HCT116 (cell line): ENCODE measurements around the gene CDK16. TPM values are rescaled to one million over a fixed set of nuclear protein-coding genes. Genes with fewer than 3 reads are reported as not detected.

ENCODE experiments used
- ATAC-seq: fragments of 200-7000 bp; cut with Tn5 transposase; 2 replicates; pipeline ENCODE4 v1.9.1; 2020; ENCODE audit warnings: mild to moderate bottlenecking, moderate library complexity
- BruUV-seq: library from RNA; stranded (reverse); fragments of 400-500 nt; replicated peaks from 2 replicates; lab custom pipeline; 2021; lab: Mats Ljungman, UMichigan
- CTCF ChIA-PET: fragments of 300-600 bp; sonication (Branson Sonifier 250); formaldehyde crosslinking; loops from one replicate; lab custom pipeline; 2021; ENCODE audit warnings: antibody characterized with exemption; lab: Charles Lee
- POLR2A ChIA-PET: fragments of 300-600, 350-600 bp; sonication (Branson Sonifier 250); formaldehyde crosslinking; loops from one replicate; lab custom pipeline; 2021; ENCODE audit warnings: antibody characterized with exemption; lab: Charles Lee
- RAD21 ChIA-PET, 2 experiments: fragments of 300-600 bp; sonication (Branson Sonifier 250); formaldehyde crosslinking; loops; one replicate each; lab custom pipeline; 2023; ENCODE audit warnings: low total read pairs in 2 of 2; ENCODE audit not compliant: uncharacterized antibody in 2 of 2, unreplicated experiment in 2 of 2, low non-redundant PET in 1 of 2; lab: Charles Lee
- DNase-seq: peaks from one replicate; pipeline ENCODE4 v3.0.0-alpha.2; 2010; ENCODE audit warnings: low read depth, low spot score
- H2AFZ ChIP-seq: fragments of 200-600 bp; shearing (Covaris generic), sonication (generic); 2 replicates; pipeline ENCODE4 v1.6.1; 2017; ENCODE audit warnings: low read depth, mixed run types, mixed read lengths, antibody characterized with exemption, low read length; ENCODE audit not compliant: poor library complexity, severe bottlenecking
- H3K27ac ChIP-seq: 2 replicates; pipeline ENCODE4 v1.5.1; 2012; ENCODE audit warnings: low read depth, low read length
- H3K27me3 ChIP-seq: fragments of 200-600 bp; sonication (generic); 2 replicates; pipeline ENCODE4 v1.6.1; 2016; ENCODE audit warnings: mixed run types, low read length, mixed read lengths; ENCODE audit not compliant: insufficient read depth
- H3K36me3 ChIP-seq, 2 experiments: fragments of 200-500 bp in 1 of 2; fragments of 200-600 bp in 1 of 2; sonication (Bioruptor generic) in 1 of 2; sonication (generic) in 1 of 2; 2 replicates each; pipeline versions ENCODE4 v1.5.1 to v1.6.1; 2014 to 2016; ENCODE audit warnings: low read length in 2 of 2, inconsistent platforms in 1 of 2, mixed read lengths in 1 of 2, mixed run types in 1 of 2; ENCODE audit not compliant: insufficient read depth in 2 of 2, control insufficient read depth in 1 of 2
- H3K4me1 ChIP-seq, 2 experiments: fragments of 200-600 bp in 1 of 2; sonication (generic) in 1 of 2; 2 replicates each; pipeline versions ENCODE4 v1.5.1 to v1.6.1; 2012 to 2017; ENCODE audit warnings: low read length in 2 of 2, inconsistent platforms in 1 of 2, mild to moderate bottlenecking in 1 of 2, mixed read lengths in 1 of 2, mixed run types in 1 of 2, moderate library complexity in 1 of 2; ENCODE audit not compliant: insufficient read depth in 2 of 2, control insufficient read depth in 1 of 2
- H3K4me2 ChIP-seq: fragments of 200-600 bp; sonication (generic); 2 replicates; pipeline ENCODE4 v1.6.1; 2017; ENCODE audit warnings: mixed run types, low read length, mixed read lengths
- H3K4me3 ChIP-seq, 2 experiments: fragments of 200-600 bp in 1 of 2; sonication (generic) in 1 of 2; replicated peaks in 1 of 2; 2 replicates each; pipeline ENCODE4 v1.5.1; 2011 to 2016; ENCODE audit warnings: low read length in 2 of 2, control low read depth in 1 of 2, low read depth in 1 of 2, mild to moderate bottlenecking in 1 of 2, mixed read lengths in 1 of 2, mixed run types in 1 of 2
- H3K79me2 ChIP-seq: fragments of 200-600 bp; sonication (generic); 2 replicates; pipeline ENCODE4 v1.6.1; 2017; ENCODE audit warnings: mild to moderate bottlenecking, mixed run types, low read length, moderate library complexity, mixed read lengths; ENCODE audit not compliant: insufficient read depth
- H3K9ac ChIP-seq: fragments of 200-600 bp; sonication (generic); 2 replicates; pipeline ENCODE4 v1.6.1; 2016; ENCODE audit warnings: low read length, mixed read lengths
- H3K9me2 ChIP-seq: fragments of 200-600 bp; sonication (generic), shearing (Covaris generic); 2 replicates; pipeline ENCODE4 v1.6.1; 2017; ENCODE audit warnings: mixed run types, mild to moderate bottlenecking, moderate library complexity; ENCODE audit not compliant: insufficient read depth
- H3K9me3 ChIP-seq, 2 experiments: fragments of 200-500 bp in 1 of 2; fragments of 200-600 bp in 1 of 2; sonication (Bioruptor generic) in 1 of 2; sonication (generic) in 1 of 2; 2 replicates each; pipeline ENCODE4 v1.6.1; 2014 to 2017; ENCODE audit warnings: low read length in 2 of 2, mixed read lengths in 2 of 2, inconsistent platforms in 1 of 2, low read depth in 1 of 2, mild to moderate bottlenecking in 1 of 2, mixed run types in 1 of 2, moderate library complexity in 1 of 2; ENCODE audit not compliant: control insufficient read depth in 1 of 2, insufficient read depth in 1 of 2
- H4K20me1 ChIP-seq: fragments of 200-600 bp; sonication (generic), shearing (Covaris generic); 2 replicates; pipeline ENCODE4 v1.6.1; 2017; ENCODE audit warnings: mixed run types, mild to moderate bottlenecking, moderate library complexity; ENCODE audit not compliant: insufficient read depth
- ATF3 ChIP-seq: IDR thresholded peaks from 2 replicates; pipeline ENCODE4 v1.6.1; 2012
- CEBPB ChIP-seq: IDR thresholded peaks from 2 replicates; pipeline ENCODE4 v1.6.1; 2012; ENCODE audit warnings: low read depth
- CTCF ChIP-seq, 3 experiments: fragments of 200-600 bp in 1 of 3; sonication (generic) in 1 of 3; IDR thresholded peaks in 2 of 3; conservative IDR thresholded peaks in 1 of 3; 2 replicates each; pipeline ENCODE4 v1.5.1; 2012 to 2017; ENCODE audit warnings: low read depth in 2 of 3, low read length in 2 of 3, antibody characterized with exemption in 1 of 3, borderline replicate concordance in 1 of 3, control low read depth in 1 of 3, mild to moderate bottlenecking in 1 of 3, mixed read lengths in 1 of 3, mixed run types in 1 of 3, moderate library complexity in 1 of 3; ENCODE audit not compliant: insufficient read depth in 1 of 3
- EGR1 ChIP-seq: IDR thresholded peaks from 2 replicates; pipeline ENCODE4 v1.6.1; 2012; ENCODE audit warnings: low read depth
- ELF1 ChIP-seq: IDR thresholded peaks from 2 replicates; pipeline ENCODE4 v1.6.1; 2012; ENCODE audit warnings: low read depth, borderline replicate concordance
- EZH2phosphoT487 ChIP-seq: fragments of 200-600 bp; IDR thresholded peaks from 2 replicates; pipeline ENCODE4 v1.6.1; 2018; ENCODE audit warnings: antibody characterized with exemption, borderline replicate concordance
- FOSL1 ChIP-seq: IDR thresholded peaks from 2 replicates; pipeline ENCODE4 v1.6.1; 2012; ENCODE audit warnings: low read depth
- JUND ChIP-seq: IDR thresholded peaks from 2 replicates; pipeline ENCODE4 v1.6.1; 2012
- MAX ChIP-seq: IDR thresholded peaks from 2 replicates; pipeline ENCODE4 v1.6.1; 2012
- POLR2A ChIP-seq: IDR thresholded peaks from 2 replicates; pipeline ENCODE4 v1.7.0; 2011; ENCODE audit warnings: borderline replicate concordance; ENCODE audit not compliant: insufficient read depth, insufficient read length; ENCODE audit errors: extremely low read depth
- POLR2AphosphoS5 ChIP-seq: IDR thresholded peaks from 2 replicates; pipeline ENCODE4 v1.6.1; 2011; ENCODE audit warnings: mild to moderate bottlenecking, low read depth, low read length, moderate library complexity
- RAD21 ChIP-seq: IDR thresholded peaks from 2 replicates; pipeline ENCODE4 v1.6.1; 2012; ENCODE audit warnings: low read depth, mild to moderate bottlenecking
- REST ChIP-seq: IDR thresholded peaks from 2 replicates; pipeline ENCODE4 v1.6.1; 2012; ENCODE audit warnings: low read depth
- SIN3A ChIP-seq: IDR thresholded peaks from 2 replicates; pipeline ENCODE4 v1.6.1; 2012; ENCODE audit warnings: low read depth
- SP1 ChIP-seq: IDR thresholded peaks from 2 replicates; pipeline ENCODE4 v1.6.1; 2012; ENCODE audit warnings: low read depth
- SRF ChIP-seq: IDR thresholded peaks from 2 replicates; pipeline ENCODE4 v1.6.1; 2012; ENCODE audit warnings: low read depth
- TCF7L2 ChIP-seq: IDR thresholded peaks from 2 replicates; pipeline ENCODE4 v1.7.0; 2011; ENCODE audit warnings: borderline replicate concordance, inconsistent platforms; ENCODE audit not compliant: insufficient read depth, insufficient read length; ENCODE audit errors: extremely low read depth
- YY1 ChIP-seq: IDR thresholded peaks from 2 replicates; pipeline ENCODE4 v1.6.1; 2011; ENCODE audit warnings: low read length, low read depth, moderate library complexity, mild to moderate bottlenecking; ENCODE audit not compliant: insufficient replicate concordance; ENCODE audit errors: extremely low read depth
- ZNF274 ChIP-seq: fragments of 200-500 bp; sonication (Bioruptor generic); IDR thresholded peaks from 2 replicates; pipeline ENCODE4 v1.6.1; 2014; ENCODE audit warnings: mild to moderate bottlenecking, low read depth, low read length, inconsistent platforms
- intact Hi-C: fragments of 100-400 bp; cut with micrococcal nuclease; formaldehyde crosslinking; loops from 2 replicates; pipeline ENCODE4 v1.10.0; 2022
- total RNA-seq: library from RNA; stranded (reverse); gene quantifications from one replicate; pipeline ENCODE4 v1.2.1, GENCODE V29; 2021; ENCODE audit not compliant: unreplicated experiment

Gene CDK16
- total RNA-seq, 1 experiment from 2014 or later = 131 TPM

- TF ChIP-seq ELF1 = no peak
- TF ChIP-seq YY1 = no peak
- no peak for TF ChIP-seq SIN3A
Measured at GRCh38 chrX:47171996-47172395, 46.5 kb upstream of the CDK16 start (continued).

DNA sequence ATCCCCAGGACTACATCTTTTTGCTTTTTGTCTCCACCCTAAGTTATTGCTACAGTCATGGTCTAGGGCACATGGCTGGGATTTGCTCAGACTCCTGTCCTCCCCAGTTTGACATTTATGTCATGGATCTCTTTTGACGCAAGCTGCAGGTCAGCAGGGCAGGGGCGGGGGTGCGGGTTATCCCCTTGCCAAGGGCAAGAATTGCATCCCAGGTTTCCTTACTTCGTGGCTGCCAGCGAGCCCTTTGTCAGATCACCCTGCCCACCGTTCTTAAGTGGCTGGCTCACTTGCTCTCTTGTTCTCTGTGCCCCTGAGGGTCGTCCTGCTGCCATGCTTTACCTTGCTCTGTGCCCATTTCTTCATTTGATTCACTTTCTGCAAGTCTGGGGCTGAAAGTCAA lies 45.9 kb upstream of the CDK16 start:
- Histone ChIP-seq H3K27ac (no peak overlapping the region), H2AFZ (no peak overlapping the region), H3K36me3 (no peaks in the 10 kb centered on the region), H3K4me1 (no peaks in the 10 kb centered on the region), H3K4me3 (no peak overlapping the region), H3K9me2 (no peaks in the 10 kb centered on the region), H3K4me2 (no peak overlapping the region), H4K20me1 (no peaks in the 10 kb centered on the region), H3K79me2 (peaks cover 14% of the 10 kb centered on the region), H3K27me3 (no peaks in the 10 kb centered on the region), H3K9ac (no peak overlapping the region), H3K9me3 (no peaks in the 10 kb centered on the region)
- no peak for TF ChIP-seq SRF
- no peak for TF ChIP-seq ZNF274
- TF ChIP-seq POLR2A = no peak
- no peak for TF ChIP-seq EGR1
- TF ChIP-seq JUND = no peak
- no peak for TF ChIP-seq TCF7L2
- no peak for TF ChIP-seq CTCF (IDR thresholded peaks at IDR 0.05 in 2 of 3, conservative IDR thresholded peaks at IDR 0.05 in 1 of 3; ENCODE audit: borderline replicate concordance in 1 of 3, insufficient read depth in 1 of 3, low read depth in 2 of 3, low read length in 2 of 3)
- TF ChIP-seq FOSL1 = no peak
- TF ChIP-seq ATF3 = no peak
- TF ChIP-seq CEBPB = no peak
- TF ChIP-seq SP1 = no peak
- TF ChIP-seq SIN3A = no peak
- no peak for TF ChIP-seq MAX
- TF ChIP-seq RAD21 = no peak
- TF ChIP-seq POLR2AphosphoS5 = no peak
- no peak for TF ChIP-seq EZH2phosphoT487
- no peak for TF ChIP-seq REST
- TF ChIP-seq ELF1 = no peak
- ChIA-PET RAD21 (no interaction called here), POLR2A (no interaction called here), CTCF (no interaction called here)
- no peak for DNase-seq
- intact Hi-C loops = no loop called here
- no peak for ATAC-seq
- BruUV-seq = no TSS peak
